ENCODE results near the gene STK11IP.

The STK11IP gene

GRCh38 chr2:219638948-219639755 is 41.5 kb downstream of the STK11IP start:
- TF ChIP-seq EZH2phosphoT487 (IDR thresholded peaks at IDR 0.05; ENCODE audit: borderline replicate concordance, low read length) (no peak), CTCF (IDR thresholded peaks at IDR 0.05; ENCODE audit: low read depth, low read length, poor library complexity, severe bottlenecking) (no peak)
- no peak overlapping the region for H3K4me2 ChIP-seq (ENCODE audit: low read length)

GRCh38 chr2:219641390-219642068 is 43.9 kb downstream of the STK11IP start:
- Histone ChIP-seq H3K36me3 (ENCODE audit: control insufficient read depth, low read length) (no peaks in the 10 kb centered on the region), H3K4me2 (ENCODE audit: low read length) (no peak overlapping the region), H3K4me3 (ENCODE audit: low read length) (no peak overlapping the region), H3F3A (ENCODE audit: control insufficient read depth, insufficient read depth) (no peaks in the 10 kb centered on the region), H4K20me1 (ENCODE audit: control insufficient read depth, insufficient read depth, low read depth, low read length) (no peaks in the 10 kb centered on the region), H3K9me3 (ENCODE audit: control insufficient read depth, insufficient read depth, low read length) (no peaks in the 10 kb centered on the region), H3K4me1 (ENCODE audit: control insufficient read depth, low read length) (peaks cover 11% of the 10 kb centered on the region), H3K27ac (ENCODE audit: low read depth, low read length) (no peak overlapping the region), H3K27me3 (ENCODE audit: control insufficient read depth, low read length) (no peaks in the 10 kb centered on the region), H3K9me2 (replicated peaks; ENCODE audit: control insufficient read depth, low read length) (no peaks in the 10 kb centered on the region), H3K79me2 (ENCODE audit: control insufficient read depth, low read length) (no peaks in the 10 kb centered on the region)
- TF ChIP-seq CTCF (IDR thresholded peaks at IDR 0.05; ENCODE audit: low read depth, low read length, poor library complexity, severe bottlenecking) (no peak), EZH2phosphoT487 (IDR thresholded peaks at IDR 0.05; ENCODE audit: borderline replicate concordance, low read length) (no peak)

More at GRCh38 chr2:219638948-219639755, 41.5 kb downstream of the STK11IP start:
- no peaks in the 10 kb centered on the region for H3K79me2 ChIP-seq (ENCODE audit: control insufficient read depth, low read length)
- peaks cover 11% of the 10 kb centered on the region for H3K4me1 ChIP-seq (ENCODE audit: control insufficient read depth, low read length)
- no peaks in the 10 kb centered on the region for H3F3A ChIP-seq (ENCODE audit: control insufficient read depth, insufficient read depth)
- no peaks in the 10 kb centered on the region for H3K27me3 ChIP-seq (ENCODE audit: control insufficient read depth, low read length)
- no peaks in the 10 kb centered on the region for H4K20me1 ChIP-seq (ENCODE audit: control insufficient read depth, insufficient read depth, low read depth, low read length)
- no peak overlapping the region for H3K4me3 ChIP-seq (ENCODE audit: low read length)
- H3K9me3 ChIP-seq (ENCODE audit: control insufficient read depth, insufficient read depth, low read length), result no peaks in the 10 kb centered on the region
- H3K36me3 ChIP-seq (ENCODE audit: control insufficient read depth, low read length), result no peaks in the 10 kb centered on the region
- H3K27ac ChIP-seq (ENCODE audit: low read depth, low read length), result no peak overlapping the region
- H3K9me2 ChIP-seq (replicated peaks; ENCODE audit: control insufficient read depth, low read length), result no peaks in the 10 kb centered on the region

GRCh38 chr2:219642069-219642454 is 44.4 kb downstream of the STK11IP start:
- no peaks in the 10 kb centered on the region for H3K36me3 ChIP-seq (ENCODE audit: control insufficient read depth, low read length)
- no peak overlapping the region for H3K27ac ChIP-seq (ENCODE audit: low read depth, low read length)
- no peak overlapping the region for H3K4me3 ChIP-seq (ENCODE audit: low read length)
- peaks cover 11% of the 10 kb centered on the region for H3K4me1 ChIP-seq (ENCODE audit: control insufficient read depth, low read length)
- H3K9me2 ChIP-seq (replicated peaks; ENCODE audit: control insufficient read depth, low read length), result no peaks in the 10 kb centered on the region
- no peaks in the 10 kb centered on the region for H3K27me3 ChIP-seq (ENCODE audit: control insufficient read depth, low read length)
- TF ChIP-seq EZH2phosphoT487 (IDR thresholded peaks at IDR 0.05; ENCODE audit: borderline replicate concordance, low read length), result no peak
- no peak for TF ChIP-seq CTCF (IDR thresholded peaks at IDR 0.05; ENCODE audit: low read depth, low read length, poor library complexity, severe bottlenecking)
- H3K9me3 ChIP-seq (ENCODE audit: control insufficient read depth, insufficient read depth, low read length), result no peaks in the 10 kb centered on the region
- no peaks in the 10 kb centered on the region for H3F3A ChIP-seq (ENCODE audit: control insufficient read depth, insufficient read depth)
- no peaks in the 10 kb centered on the region for H4K20me1 ChIP-seq (ENCODE audit: control insufficient read depth, insufficient read depth, low read depth, low read length)
- 0 out of 2 replicates have a peak overlapping the region, but pooled peaks have one; percentile 27 for H3K4me2 ChIP-seq (ENCODE audit: low read length)
- no peaks in the 10 kb centered on the region for H3K79me2 ChIP-seq (ENCODE audit: control insufficient read depth, low read length)
